ENCODE measurements around the gene ZNF723.

DNA sequence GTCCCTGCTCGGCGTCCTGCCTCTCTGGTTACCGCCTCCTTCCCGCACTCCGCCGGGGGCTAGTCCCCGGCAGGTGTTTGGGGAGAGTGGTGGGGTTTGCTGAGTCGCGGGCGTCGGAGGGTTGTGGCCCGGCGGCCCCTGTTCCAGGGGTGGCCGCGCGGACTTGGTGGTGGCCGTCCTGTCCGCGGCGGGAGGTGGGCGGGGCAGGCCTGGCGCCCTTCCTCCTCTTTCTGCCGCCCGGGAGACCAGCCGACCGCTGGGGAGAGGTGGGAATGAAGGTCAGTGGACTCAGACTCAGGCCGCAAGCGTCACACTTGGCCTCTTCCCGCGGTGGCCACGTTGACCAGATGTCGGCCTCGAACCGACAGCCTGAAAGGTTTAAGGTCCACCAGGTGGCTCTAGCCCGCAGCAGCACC is 61.8 kb downstream of the ZNF723 start:
- no peak for TF ChIP-seq POLR2AphosphoS5 (IDR thresholded peaks at IDR 0.05; ENCODE audit: low read depth, low read length)
- TF ChIP-seq POLR2A (IDR thresholded peaks at IDR 0.05; ENCODE audit: low read depth, low read length): no peak
- no peak for TF ChIP-seq TAF1 (IDR thresholded peaks at IDR 0.05; ENCODE audit: low read depth, low read length)
- no peak for TF ChIP-seq POU2F2 (IDR thresholded peaks at IDR 0.05; ENCODE audit: low read depth, low read length)
- TF ChIP-seq SPI1 (IDR thresholded peaks at IDR 0.05; ENCODE audit: low read depth, low read length): no peak
- TF ChIP-seq PAX5 (IDR thresholded peaks at IDR 0.05; ENCODE audit: insufficient read depth, low read length, severe bottlenecking): no peak
